ENCODE data around the gene TAGLN3. TPM values are rescaled to one million over a fixed set of nuclear protein-coding genes. Genes with fewer than 3 reads are reported as not detected.

Gene TAGLN3
- total RNA-seq, 2 donors from 2014 or later, result 3.2 TPM; not detected in 1

DNA sequence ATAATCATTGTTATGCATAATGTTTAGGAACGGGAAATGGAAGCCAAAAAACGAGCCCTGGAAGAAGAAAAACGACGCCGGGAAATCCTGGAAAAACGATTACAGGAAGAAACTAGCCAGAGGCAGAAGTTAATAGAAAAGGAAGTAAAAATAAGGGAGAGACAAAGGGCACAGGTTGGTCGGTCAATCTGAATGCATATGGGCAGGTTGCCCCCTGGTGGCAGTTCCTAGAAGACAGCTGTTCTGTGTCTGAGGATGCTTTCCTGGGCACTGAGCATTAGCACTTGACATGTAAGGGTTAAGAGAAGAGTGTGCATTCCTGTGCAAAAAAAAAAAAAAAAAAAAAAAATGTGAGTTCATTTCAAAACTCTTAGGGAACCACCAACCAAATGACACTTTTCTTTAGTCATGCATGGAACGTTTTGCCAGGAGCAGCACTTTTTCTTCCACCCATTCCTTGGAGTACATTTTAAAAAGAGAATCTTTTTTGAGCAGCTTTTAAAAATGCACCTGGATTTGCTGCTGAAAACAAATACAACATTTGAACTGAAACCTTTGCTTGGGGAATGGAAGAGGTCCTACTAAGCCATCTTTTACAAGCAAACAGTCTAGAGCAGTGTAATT is 31.0 kb upstream of the TAGLN3 start:
- DNase-seq (ENCODE audit: low spot score), result peak; percentile 82

DNA sequence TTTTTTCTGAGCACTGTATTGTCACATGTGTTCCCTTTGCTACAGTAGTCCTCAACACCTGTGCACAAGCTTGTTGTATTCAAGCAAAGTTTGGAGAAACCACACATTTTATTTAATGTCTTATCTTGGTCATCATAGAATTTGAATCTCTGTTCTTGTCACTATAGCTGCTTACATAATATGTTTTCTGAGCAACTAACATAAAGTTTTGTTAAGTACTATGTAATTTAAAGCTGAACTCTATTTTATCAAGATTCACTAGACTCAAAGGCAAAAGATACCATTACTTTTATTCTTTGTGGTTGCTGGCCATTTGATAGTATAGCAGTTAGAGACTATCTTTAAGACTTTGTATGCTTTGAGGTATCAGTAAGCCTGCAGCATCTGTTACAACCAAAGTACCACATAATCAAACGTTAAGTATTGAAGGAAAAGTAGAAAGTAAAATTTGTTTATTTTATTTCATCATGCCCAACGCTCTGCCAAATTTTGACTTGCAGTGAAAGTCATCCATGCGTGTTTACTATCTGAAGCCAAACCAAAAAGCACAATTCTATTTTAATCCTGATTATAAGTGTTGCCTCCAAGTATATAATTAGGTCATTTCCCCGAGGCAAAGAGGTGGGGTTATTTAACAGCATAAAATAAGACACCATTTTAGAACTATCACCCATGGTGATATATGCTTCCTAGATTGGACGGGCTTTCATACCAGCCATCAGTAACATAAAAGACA is 30.2 kb upstream of the TAGLN3 start:
- no peak overlapping the region for H3K4me3 ChIP-seq
- no peaks in the 10 kb centered on the region for H3K9me3 ChIP-seq
- no peaks in the 10 kb centered on the region for H3K27me3 ChIP-seq (replicated peaks; ENCODE audit: insufficient read depth)
- TF ChIP-seq POLR2AphosphoS5 (IDR thresholded peaks at IDR 0.05) (no peak), POLR2A (IDR thresholded peaks at IDR 0.05) (no peak)
- TF ChIP-seq, protein P1, sequence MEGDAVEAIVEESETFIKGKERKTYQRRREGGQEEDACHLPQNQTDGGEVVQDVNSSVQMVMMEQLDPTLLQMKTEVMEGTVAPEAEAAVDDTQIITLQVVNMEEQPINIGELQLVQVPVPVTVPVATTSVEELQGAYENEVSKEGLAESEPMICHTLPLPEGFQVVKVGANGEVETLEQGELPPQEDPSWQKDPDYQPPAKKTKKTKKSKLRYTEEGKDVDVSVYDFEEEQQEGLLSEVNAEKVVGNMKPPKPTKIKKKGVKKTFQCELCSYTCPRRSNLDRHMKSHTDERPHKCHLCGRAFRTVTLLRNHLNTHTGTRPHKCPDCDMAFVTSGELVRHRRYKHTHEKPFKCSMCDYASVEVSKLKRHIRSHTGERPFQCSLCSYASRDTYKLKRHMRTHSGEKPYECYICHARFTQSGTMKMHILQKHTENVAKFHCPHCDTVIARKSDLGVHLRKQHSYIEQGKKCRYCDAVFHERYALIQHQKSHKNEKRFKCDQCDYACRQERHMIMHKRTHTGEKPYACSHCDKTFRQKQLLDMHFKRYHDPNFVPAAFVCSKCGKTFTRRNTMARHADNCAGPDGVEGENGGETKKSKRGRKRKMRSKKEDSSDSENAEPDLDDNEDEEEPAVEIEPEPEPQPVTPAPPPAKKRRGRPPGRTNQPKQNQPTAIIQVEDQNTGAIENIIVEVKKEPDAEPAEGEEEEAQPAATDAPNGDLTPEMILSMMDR (IDR thresholded peaks at IDR 0.05), result no peak
- no peak overlapping the region for H3K27ac ChIP-seq
- no peaks in the 10 kb centered on the region for H3K4me1 ChIP-seq (replicated peaks)
- WGBS, result 31% methylated on average over 5 of the region's 5 CpGs
- intact Hi-C loops (cut with DNase I), result no loop called here
- no peaks in the 10 kb centered on the region for H3K36me3 ChIP-seq
- no peak for DNase-seq (ENCODE audit: low spot score)

More for the DNA sequence above, 31.0 kb upstream of the TAGLN3 start:
- TF ChIP-seq, protein P1 (IDR thresholded peaks at IDR 0.05), result peak; percentile 82 to 89 (median 86)
- TF ChIP-seq POLR2AphosphoS5 (IDR thresholded peaks at IDR 0.05) (peak; percentile 53), POLR2A (IDR thresholded peaks at IDR 0.05) (no peak)
- intact Hi-C loops (cut with DNase I), result loop anchor here (2.0 kb wide), 2 partner anchors 107 to 251 kb away; no protein-coding TSS in a partner anchor
- no peaks in the 10 kb centered on the region for H3K4me1 ChIP-seq (replicated peaks)
- no peaks in the 10 kb centered on the region for H3K36me3 ChIP-seq
- H3K27ac ChIP-seq, result no peak overlapping the region
- H3K27me3 ChIP-seq (replicated peaks; ENCODE audit: insufficient read depth), result no peaks in the 10 kb centered on the region
- WGBS, result 10% methylated on average over 8 of the region's 8 CpGs
- no peak overlapping the region for H3K4me3 ChIP-seq
- no peaks in the 10 kb centered on the region for H3K9me3 ChIP-seq

- DNase-seq (ENCODE audit: low spot score), result no peak
- H3K27ac ChIP-seq, result no peak overlapping the region
- TF ChIP-seq POLR2A (IDR thresholded peaks at IDR 0.05) (no peak), POLR2AphosphoS5 (IDR thresholded peaks at IDR 0.05) (no peak)
- TF ChIP-seq, protein P1 (IDR thresholded peaks at IDR 0.05), result no peak
- H3K4me1 ChIP-seq (replicated peaks), result no peaks in the 10 kb centered on the region
- no peaks in the 10 kb centered on the region for H3K9me3 ChIP-seq
- H3K36me3 ChIP-seq, result no peaks in the 10 kb centered on the region
- no peaks in the 10 kb centered on the region for H3K27me3 ChIP-seq (replicated peaks; ENCODE audit: insufficient read depth)
- intact Hi-C loops (cut with DNase I), result no loop called here
- WGBS, result 91% methylated on average over 3 of the region's 3 CpGs
- H3K4me3 ChIP-seq, result no peak overlapping the region
These were observed 28.3 kb upstream of the TAGLN3 start for GRCh38 chr3:111970376-111970775.

GRCh38 chr3:111971533-111972130 is 27.1 kb upstream of the TAGLN3 start:
- DNase-seq (ENCODE audit: low spot score), result no peak
- H3K4me3 ChIP-seq, result no peak overlapping the region
- no peaks in the 10 kb centered on the region for H3K4me1 ChIP-seq (replicated peaks)
- TF ChIP-seq, protein P1 (IDR thresholded peaks at IDR 0.05), result no peak
- TF ChIP-seq POLR2A (IDR thresholded peaks at IDR 0.05), result no peak
- no peak for TF ChIP-seq POLR2AphosphoS5 (IDR thresholded peaks at IDR 0.05)
- H3K9me3 ChIP-seq, result no peaks in the 10 kb centered on the region
- H3K27ac ChIP-seq, result no peak overlapping the region
- intact Hi-C loops (cut with DNase I), result no loop called here
- no peaks in the 10 kb centered on the region for H3K36me3 ChIP-seq
- WGBS, result 72% methylated on average over 11 of the region's 11 CpGs
- no peaks in the 10 kb centered on the region for H3K27me3 ChIP-seq (replicated peaks; ENCODE audit: insufficient read depth)
